GM10266 (cell line): ENCODE data around the gene PRKCH.
"Not testable (repeated sequence)": the region's sequence is repeated elsewhere in the genome, so short reads cannot be mapped to it uniquely, and the experiment has no call there.

Source experiments
- DNase-seq: peaks from one replicate; pipeline ENCODE4 v3.0.0; 2012; ENCODE audit errors: extremely low spot score
- TF ChIP-seq, protein P1 (sequence below): IDR thresholded peaks from 2 replicates; pipeline ENCODE4 v1.5.1; 2012; ENCODE audit warnings: mild to moderate bottlenecking, low read depth; ENCODE audit not compliant: control insufficient read depth, insufficient read depth; ENCODE audit errors: missing control alignments

The PRKCH gene

DNA sequence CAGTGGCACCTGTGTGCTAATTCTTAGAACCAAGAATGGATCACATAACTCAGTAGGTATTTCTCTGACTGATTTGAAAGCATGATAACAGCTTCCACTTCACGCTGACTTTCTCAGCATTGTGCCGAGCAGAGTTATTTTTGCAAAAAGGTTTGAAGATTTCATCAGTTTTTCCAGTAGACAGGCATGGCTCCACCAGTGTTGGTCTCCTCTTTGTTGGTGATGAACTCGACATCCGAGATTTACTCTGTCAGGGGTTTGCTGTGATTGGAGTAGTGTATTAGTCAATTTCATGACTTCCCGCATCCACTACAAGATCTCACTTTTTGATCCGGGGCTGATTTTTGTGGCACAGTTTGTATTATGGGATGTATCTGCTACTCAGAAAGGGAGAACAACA is 85.3 kb downstream of the PRKCH start:
- DNase-seq: no peak
- TF ChIP-seq, protein P1, sequence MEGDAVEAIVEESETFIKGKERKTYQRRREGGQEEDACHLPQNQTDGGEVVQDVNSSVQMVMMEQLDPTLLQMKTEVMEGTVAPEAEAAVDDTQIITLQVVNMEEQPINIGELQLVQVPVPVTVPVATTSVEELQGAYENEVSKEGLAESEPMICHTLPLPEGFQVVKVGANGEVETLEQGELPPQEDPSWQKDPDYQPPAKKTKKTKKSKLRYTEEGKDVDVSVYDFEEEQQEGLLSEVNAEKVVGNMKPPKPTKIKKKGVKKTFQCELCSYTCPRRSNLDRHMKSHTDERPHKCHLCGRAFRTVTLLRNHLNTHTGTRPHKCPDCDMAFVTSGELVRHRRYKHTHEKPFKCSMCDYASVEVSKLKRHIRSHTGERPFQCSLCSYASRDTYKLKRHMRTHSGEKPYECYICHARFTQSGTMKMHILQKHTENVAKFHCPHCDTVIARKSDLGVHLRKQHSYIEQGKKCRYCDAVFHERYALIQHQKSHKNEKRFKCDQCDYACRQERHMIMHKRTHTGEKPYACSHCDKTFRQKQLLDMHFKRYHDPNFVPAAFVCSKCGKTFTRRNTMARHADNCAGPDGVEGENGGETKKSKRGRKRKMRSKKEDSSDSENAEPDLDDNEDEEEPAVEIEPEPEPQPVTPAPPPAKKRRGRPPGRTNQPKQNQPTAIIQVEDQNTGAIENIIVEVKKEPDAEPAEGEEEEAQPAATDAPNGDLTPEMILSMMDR: no peak

DNA sequence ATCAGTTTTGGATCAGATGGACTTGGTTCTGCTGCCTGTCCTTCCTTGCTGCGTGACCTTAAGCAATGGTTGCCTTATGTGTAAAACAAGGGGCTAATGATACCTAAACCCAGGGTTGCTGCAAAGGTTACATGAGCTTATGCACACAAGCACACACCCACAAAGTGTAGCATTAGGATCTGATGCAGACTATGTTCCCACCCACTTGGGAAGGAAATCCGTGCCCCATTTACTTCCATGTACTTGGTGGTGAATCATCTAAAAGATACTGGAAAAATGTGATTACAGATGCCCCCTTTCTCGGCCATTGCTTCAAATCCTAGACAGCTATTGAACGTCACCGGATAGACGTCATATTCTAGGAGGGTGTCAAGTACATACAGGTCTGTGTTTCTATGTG is 87.1 kb downstream of the PRKCH start:
- TF ChIP-seq, protein P1: no peak
- no peak for DNase-seq

DNA sequence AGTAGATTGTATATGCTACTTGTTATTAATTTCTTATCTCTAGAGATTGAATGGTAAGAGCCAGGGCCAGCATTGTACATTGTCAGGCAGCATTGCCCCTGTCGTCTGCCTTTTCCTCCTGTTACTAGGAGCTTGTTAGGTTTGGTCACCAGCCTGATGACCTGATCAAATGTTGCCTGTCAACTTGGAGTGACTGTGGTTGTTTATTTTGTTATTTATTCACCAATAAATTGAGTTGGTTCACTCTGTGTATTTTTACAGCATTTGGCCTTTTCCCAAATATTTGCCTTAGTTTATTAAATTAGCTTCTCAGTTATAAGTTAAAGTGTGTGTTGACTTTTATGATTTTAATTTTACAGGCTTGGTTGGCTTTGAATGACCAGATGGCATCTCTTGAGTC is 88.4 kb downstream of the PRKCH start:
- TF ChIP-seq, protein P1: no peak
- no peak for DNase-seq

DNA sequence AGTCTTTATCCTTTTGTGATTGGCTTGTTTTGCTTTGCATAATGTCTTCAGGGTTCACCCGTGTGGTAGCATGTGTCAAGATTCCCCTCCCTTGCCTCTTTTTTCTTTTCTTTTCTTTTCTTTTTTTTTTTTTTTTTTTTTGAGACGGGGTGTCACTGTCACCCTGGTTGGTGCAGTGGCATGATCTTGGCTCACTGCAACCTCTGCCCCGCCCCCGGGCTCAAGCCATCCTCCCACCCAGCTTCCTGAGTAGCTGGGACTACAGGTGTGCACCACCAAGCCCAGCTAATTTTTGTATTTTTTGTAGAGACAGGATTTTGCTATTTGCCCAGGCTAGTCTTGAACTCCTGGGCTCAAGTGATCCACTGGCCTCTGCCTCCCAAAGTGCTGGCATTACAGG is 94.6 kb downstream of the PRKCH start:
- DNase-seq: not testable (repeated sequence)

DNA sequence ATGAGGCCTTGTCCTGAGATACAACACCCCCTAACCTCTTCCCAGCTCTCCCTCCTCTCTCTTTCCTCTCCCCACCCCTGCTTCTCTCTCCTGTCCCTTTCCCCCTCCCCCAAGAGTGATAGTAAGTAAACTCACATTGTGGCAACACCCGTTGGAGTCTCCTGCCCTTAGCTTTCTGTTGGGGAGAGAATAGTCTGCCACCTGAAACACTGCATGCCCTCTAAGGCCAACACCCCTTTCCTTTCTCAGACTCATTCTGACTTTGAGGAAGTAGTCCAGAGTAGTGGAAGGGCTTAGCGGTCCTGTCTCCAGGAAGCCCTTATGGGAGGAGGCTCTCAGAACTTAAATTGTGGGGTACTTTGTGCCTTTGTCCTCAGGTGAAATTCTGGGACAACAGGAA is 95.2 kb downstream of the PRKCH start:
- DNase-seq: no peak
- TF ChIP-seq, protein P1: no peak

DNA sequence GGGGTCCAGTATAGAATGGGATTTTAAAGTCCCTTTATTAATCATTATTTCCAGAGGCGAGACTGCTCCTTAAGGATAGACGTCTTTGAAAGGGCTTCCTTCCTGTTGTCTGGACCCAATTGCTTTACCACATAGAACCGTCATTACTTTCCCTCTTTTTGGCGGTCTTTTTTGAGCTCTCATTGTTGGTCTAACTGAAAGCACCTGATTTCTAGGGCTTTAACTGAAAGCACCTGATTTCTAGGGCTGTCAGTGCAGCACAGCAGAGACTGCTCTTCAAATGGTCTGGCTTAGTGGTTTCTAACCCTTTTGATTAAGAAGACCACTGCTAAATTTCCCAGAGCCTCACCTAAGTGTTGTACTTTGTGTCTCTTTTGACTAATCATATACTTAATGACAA is 95.8 kb downstream of the PRKCH start:
- TF ChIP-seq, protein P1: no peak
- no peak for DNase-seq

DNA sequence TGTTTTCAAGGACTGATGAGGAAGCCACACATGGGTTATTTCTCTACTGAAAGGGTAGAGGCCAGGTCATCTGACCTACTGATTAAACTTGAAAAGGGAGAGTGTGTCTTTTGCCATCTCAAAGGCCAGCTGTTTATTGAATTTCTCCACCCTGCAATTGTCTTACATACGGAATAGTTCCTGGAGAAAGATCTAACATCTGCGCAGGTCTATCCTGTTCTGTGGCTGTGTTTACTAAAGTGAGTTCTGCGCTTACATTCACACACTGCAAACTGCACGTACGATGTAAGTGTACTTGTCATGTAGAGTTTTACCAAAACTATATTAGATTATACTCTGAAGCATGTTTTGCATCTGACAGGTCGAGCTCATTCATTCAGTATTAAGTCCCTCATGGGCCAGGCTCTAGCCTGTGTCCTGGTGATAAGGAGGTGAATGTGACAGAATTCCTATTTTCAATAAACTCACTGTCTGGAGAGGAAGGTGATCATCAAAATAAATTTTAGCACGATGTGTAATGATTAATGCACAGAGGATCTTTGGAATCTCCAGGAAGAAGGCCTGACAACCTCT is 96.6 kb downstream of the PRKCH start:
- no peak for DNase-seq
- TF ChIP-seq, protein P1: no peak

DNA sequence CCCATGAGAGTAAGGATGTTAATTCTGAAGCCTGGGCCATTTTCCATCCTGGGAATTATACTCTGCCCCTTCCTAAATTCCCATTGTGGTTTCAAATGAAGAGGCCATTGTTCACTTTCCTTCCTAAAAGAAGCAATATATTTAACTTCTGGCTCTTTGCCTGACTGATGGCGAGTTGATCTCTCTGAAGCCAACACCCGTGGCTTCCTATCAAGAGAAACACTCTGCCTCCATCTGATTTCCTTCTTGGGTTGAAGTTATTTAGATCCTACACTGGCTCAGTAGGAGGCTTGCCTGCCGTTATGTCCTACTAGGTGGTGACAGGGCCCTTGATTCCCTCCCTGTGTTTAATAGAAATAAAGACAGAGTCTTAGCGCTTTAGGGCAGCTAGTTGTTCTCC is 97.4 kb downstream of the PRKCH start:
- TF ChIP-seq, protein P1: no peak
- no peak for DNase-seq
